B cell (primary cell): Measurements from ENCODE around the gene BRD1. TPM values are rescaled to one million over a fixed set of nuclear protein-coding genes. Genes with fewer than 3 reads are reported as not detected.
"Not testable (repeated sequence)": the region's sequence is repeated elsewhere in the genome, so short reads cannot be mapped to it uniquely, and the experiment has no call there.

Experiments
- ATAC-seq: fragments of 200-7000 bp; cut with Tn5 transposase; one replicate; pipeline ENCODE4 v1.10.0; 2021; ENCODE audit warnings: low read depth, mild to moderate bottlenecking, moderate number of reproducible peaks, moderate library complexity
- CTCF ChIA-PET: fragments of 350-600 bp; sonication (Branson Sonifier 250); formaldehyde crosslinking; loops from one replicate; lab custom pipeline; 2021; ENCODE audit warnings: antibody characterized with exemption, inconsistent platforms; lab: Charles Lee
- POLR2A ChIA-PET: fragments of 350-600 bp; sonication (Branson Sonifier 250); formaldehyde crosslinking; loops from one replicate; lab custom pipeline; 2021; ENCODE audit warnings: antibody characterized with exemption; lab: Charles Lee
- DNase-seq: peaks from one replicate; pipeline ENCODE4 v3.0.0; 2013
- H2AFZ ChIP-seq: 2 replicates; pipeline ENCODE4 v1.6.1; 2012; ENCODE audit warnings: mild to moderate bottlenecking, low read depth, low read length; ENCODE audit not compliant: insufficient read depth, poor library complexity, severe bottlenecking
- H3K27ac ChIP-seq, 2 donors: 1 replicate in 1 of 2; 2 replicates in 1 of 2; pipeline ENCODE4 v1.5.1; 2012 to 2013; ENCODE audit warnings: low read length in 2 of 2, mild to moderate bottlenecking in 2 of 2, moderate library complexity in 1 of 2
- H3K27me3 ChIP-seq, 4 experiments: fragments of 200-600 bp in 1 of 4; sonication (generic) in 1 of 4; replicated peaks in 1 of 4; 1 replicate in 2 of 4; 2 replicates in 2 of 4; pipeline versions ENCODE4 v1.6.1 to v1.7.0; 2013 to 2016; ENCODE audit warnings: low read length in 3 of 4, mild to moderate bottlenecking in 2 of 4, mixed read lengths in 1 of 4, moderate library complexity in 1 of 4; ENCODE audit not compliant: insufficient read depth in 4 of 4, control insufficient read depth in 3 of 4; ENCODE audit errors: control extremely low read depth in 1 of 4
- H3K36me3 ChIP-seq, 2 experiments: replicated peaks in 1 of 2; 1 replicate in 1 of 2; 2 replicates in 1 of 2; pipeline versions ENCODE4 v1.6.1 to v1.7.1; 2013; ENCODE audit warnings: low read length in 1 of 2; ENCODE audit not compliant: insufficient read depth in 2 of 2, control insufficient read depth in 1 of 2; ENCODE audit errors: control extremely low read depth in 1 of 2, extremely low read depth in 1 of 2
- H3K4me1 ChIP-seq, 2 donors: fragments of 200-600 bp in 1 of 2; sonication (generic) in 1 of 2; 1 replicate in 1 of 2; 2 replicates in 1 of 2; pipeline versions ENCODE4 v1.5.1 to v1.6.1; 2013 to 2017; ENCODE audit warnings: low read length in 2 of 2; ENCODE audit not compliant: control insufficient read depth in 2 of 2, insufficient read depth in 2 of 2
- H3K4me2 ChIP-seq: replicated peaks from 2 replicates; pipeline ENCODE3; 2012; ENCODE audit warnings: mild to moderate bottlenecking, low read depth, low read length; ENCODE audit not compliant: poor library complexity, severe bottlenecking
- H3K4me3 ChIP-seq, 5 experiments: fragments of 200-600 bp in 1 of 5; sonication (generic) in 1 of 5; 1 replicate in 3 of 5; 2 replicates in 2 of 5; pipeline versions ENCODE4 v1.5.1 to v1.7.0; 2011 to 2016; ENCODE audit warnings: low read length in 4 of 5, mild to moderate bottlenecking in 4 of 5, low read depth in 2 of 5, control low read depth in 1 of 5, moderate library complexity in 1 of 5; ENCODE audit not compliant: insufficient read depth in 1 of 5; ENCODE audit errors: control extremely low read depth in 1 of 5, extremely low read depth in 1 of 5
- H3K79me2 ChIP-seq: fragments of 200-600 bp; sonication (generic); one replicate; pipeline ENCODE4 v1.6.0; 2016; ENCODE audit warnings: low read length; ENCODE audit not compliant: control insufficient read depth, insufficient read depth
- H3K9ac ChIP-seq: fragments of 200-600 bp; sonication (generic); 2 replicates; pipeline ENCODE4 v1.6.1; 2017; ENCODE audit warnings: mild to moderate bottlenecking, low read length, moderate library complexity
- H3K9me3 ChIP-seq, 3 donors: one replicate each; pipeline versions ENCODE4 v1.6.1 to v1.7.1; 2013; ENCODE audit warnings: low read length in 2 of 3; ENCODE audit not compliant: control insufficient read depth in 2 of 3, insufficient read depth in 1 of 3; ENCODE audit errors: control extremely low read depth in 1 of 3
- H4K20me1 ChIP-seq: 2 replicates; pipeline ENCODE4 v1.6.0; 2012; ENCODE audit warnings: mild to moderate bottlenecking, low read length; ENCODE audit not compliant: insufficient read depth, control insufficient read depth, poor library complexity, severe bottlenecking
- H3K27ac Mint-ChIP-seq: one replicate; pipeline ENCODE4 v1.8.0; 2021; ENCODE audit warnings: mixed read lengths
- H3K27me3 Mint-ChIP-seq: one replicate; pipeline ENCODE4 v1.8.0; 2021; ENCODE audit warnings: mixed read lengths
- H3K4me1 Mint-ChIP-seq: one replicate; pipeline ENCODE4 v1.8.0; 2021; ENCODE audit warnings: mixed read lengths
- H3K4me3 Mint-ChIP-seq: one replicate; pipeline ENCODE4 v1.8.0; 2021; ENCODE audit warnings: mixed read lengths
- H3K9me3 Mint-ChIP-seq: one replicate; pipeline ENCODE4 v1.8.0; 2022; ENCODE audit warnings: mixed read lengths; ENCODE audit not compliant: insufficient read depth
- EZH2 ChIP-seq: IDR thresholded peaks from 2 replicates; pipeline ENCODE4 v1.6.1; 2012; ENCODE audit warnings: borderline replicate concordance, low read depth, mild to moderate bottlenecking, moderate library complexity, low read length; ENCODE audit not compliant: insufficient read depth, poor library complexity, severe bottlenecking
- WGBS: methylation state at CpG from one replicate; pipeline ENCODE4 v1.1.5; 2013; ENCODE audit warnings: missing lambda C conversion rate; ENCODE audit not compliant: insufficient coverage; 5-methylcytosine and 5-hydroxymethylcytosine counted together
- intact Hi-C: fragments of 100-400 bp; cut with micrococcal nuclease; formaldehyde crosslinking; loops from one replicate; pipeline ENCODE4 v1.10.0; 2022
- polyA plus RNA-seq: library from polyadenylated mRNA; depleted of rRNA; stranded (reverse); fragments of >200 nt; gene quantifications from 2 replicates; pipeline ENCODE4 v1.2.3, GENCODE V29; 2012
- total RNA-seq, 2 donors: library from RNA; stranded (reverse); fragments of 120-200 nt in 1 of 2; gene quantifications; 1 replicate in 1 of 2; 2 replicates in 1 of 2; pipeline versions ENCODE4 v1.2.3 to v1.2.4, GENCODE V29; 2013 to 2022
- TF ChIP-seq, protein P1 (sequence below): fragments of 200-600 bp; IDR thresholded peaks from one replicate; pipeline ENCODE4 v1.8.0; 2022; ENCODE audit warnings: antibody characterized with exemption, mild to moderate bottlenecking

BRD1 gene
- total and polyA plus RNA-seq, 2 donors (not counting 1 experiment from before 2014, with no cell fraction given): 16.9 to 73.3 TPM

DNA sequence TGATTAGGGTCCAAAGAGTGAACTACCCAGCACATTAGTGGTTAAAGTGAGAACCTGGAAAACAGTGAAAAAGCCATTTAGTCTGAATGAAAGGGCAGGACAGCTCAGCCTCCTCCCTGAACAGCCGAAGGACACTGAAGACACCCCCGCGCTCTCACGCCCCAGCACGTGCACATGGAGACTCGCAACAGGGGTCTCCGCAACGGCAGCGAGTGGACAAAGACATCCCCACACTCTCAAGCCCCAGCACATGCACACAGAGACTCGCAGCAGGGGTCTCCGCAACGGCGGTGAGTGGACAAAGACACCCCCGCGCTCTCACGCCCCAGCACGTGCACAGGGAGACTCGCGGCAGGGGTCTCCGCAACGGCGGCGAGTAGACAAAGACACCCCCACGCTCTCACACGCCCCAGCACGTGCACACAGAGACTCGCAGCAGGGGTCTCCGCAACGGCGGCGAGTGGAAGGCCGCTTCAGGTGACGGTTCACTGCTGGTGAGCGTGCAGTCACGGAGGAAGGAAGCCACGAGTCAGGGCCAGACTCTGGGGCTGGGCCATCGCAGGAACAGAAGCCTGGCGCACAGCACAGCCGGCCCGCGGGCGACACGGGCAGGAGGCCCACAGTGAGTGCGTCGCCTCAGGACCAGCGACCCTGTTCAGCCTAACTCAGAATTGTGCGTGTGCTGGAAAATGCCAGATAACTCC lies 43.6 kb downstream of the BRD1 start:
- no peak for DNase-seq
- Histone ChIP-seq H3K4me1 (peaks cover 3% of the 10 kb centered on the region in 2 donors), H3K27ac (no peak overlapping the region), H3K27me3 (no peaks in the 10 kb centered on the region), H3K36me3 (peaks cover 12 to 68% of the 10 kb centered on the region in 2 experiments), H3K9me3 (no peaks in the 10 kb centered on the region), H3K4me3 (no peak overlapping the region), H3K4me2 (no peak overlapping the region), H4K20me1 (peaks cover 96% of the 10 kb centered on the region), H3K79me2 (peaks cover 62% of the 10 kb centered on the region), H2AFZ (no peak overlapping the region), H3K9ac (no peak overlapping the region)
- Mint-ChIP-seq H3K27me3 (no peaks in the 10 kb centered on the region), H3K4me3 (no peak overlapping the region), H3K9me3 (no peaks in the 10 kb centered on the region), H3K4me1 (peaks cover 2% of the 10 kb centered on the region), H3K27ac (no peak overlapping the region)
- POLR2A ChIA-PET: no interaction called here
- ATAC-seq: no peak
- 97% methylated on average over 47 of the region's 47 CpGs for WGBS
- TF ChIP-seq, protein P1, sequence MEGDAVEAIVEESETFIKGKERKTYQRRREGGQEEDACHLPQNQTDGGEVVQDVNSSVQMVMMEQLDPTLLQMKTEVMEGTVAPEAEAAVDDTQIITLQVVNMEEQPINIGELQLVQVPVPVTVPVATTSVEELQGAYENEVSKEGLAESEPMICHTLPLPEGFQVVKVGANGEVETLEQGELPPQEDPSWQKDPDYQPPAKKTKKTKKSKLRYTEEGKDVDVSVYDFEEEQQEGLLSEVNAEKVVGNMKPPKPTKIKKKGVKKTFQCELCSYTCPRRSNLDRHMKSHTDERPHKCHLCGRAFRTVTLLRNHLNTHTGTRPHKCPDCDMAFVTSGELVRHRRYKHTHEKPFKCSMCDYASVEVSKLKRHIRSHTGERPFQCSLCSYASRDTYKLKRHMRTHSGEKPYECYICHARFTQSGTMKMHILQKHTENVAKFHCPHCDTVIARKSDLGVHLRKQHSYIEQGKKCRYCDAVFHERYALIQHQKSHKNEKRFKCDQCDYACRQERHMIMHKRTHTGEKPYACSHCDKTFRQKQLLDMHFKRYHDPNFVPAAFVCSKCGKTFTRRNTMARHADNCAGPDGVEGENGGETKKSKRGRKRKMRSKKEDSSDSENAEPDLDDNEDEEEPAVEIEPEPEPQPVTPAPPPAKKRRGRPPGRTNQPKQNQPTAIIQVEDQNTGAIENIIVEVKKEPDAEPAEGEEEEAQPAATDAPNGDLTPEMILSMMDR: no peak
- no peak for TF ChIP-seq EZH2
- CTCF ChIA-PET: no interaction called here
- intact Hi-C loops: no loop called here

- Mint-ChIP-seq H3K27me3 (no peaks in the 10 kb centered on the region), H3K4me3 (no peak overlapping the region), H3K4me1 (peaks cover 2% of the 10 kb centered on the region), H3K9me3 (no peaks in the 10 kb centered on the region), H3K27ac (no peak overlapping the region)
- Histone ChIP-seq H2AFZ (no peak overlapping the region), H3K36me3 (peaks cover 11 to 67% of the 10 kb centered on the region in 2 experiments), H3K4me2 (no peak overlapping the region), H3K4me3 (no peak overlapping the region), H3K27ac (no peak overlapping the region), H4K20me1 (peaks cover 96% of the 10 kb centered on the region), H3K9ac (no peak overlapping the region), H3K9me3 (no peaks in the 10 kb centered on the region), H3K4me1 (no peaks in the 10 kb centered on the region), H3K27me3 (no peaks in the 10 kb centered on the region), H3K79me2 (peaks cover 57% of the 10 kb centered on the region)
- ChIA-PET CTCF (no interaction called here), POLR2A (no interaction called here)
- ATAC-seq: no peak
- intact Hi-C loops: no loop called here
- DNase-seq: no peak
- 98% methylated on average over 26 of the region's 29 CpGs for WGBS
- TF ChIP-seq, protein P1: no peak
- no peak for TF ChIP-seq EZH2
Measured at GRCh38 chr22:49783036-49783746, 44.5 kb downstream of the BRD1 start.

- intact Hi-C loops, H3K9me3 Mint-ChIP-seq, H3K4me1 Mint-ChIP-seq, H3K27me3 Mint-ChIP-seq, H3K9ac ChIP-seq, H3K4me3 ChIP-seq, H3K4me3 Mint-ChIP-seq, POLR2A ChIA-PET, H3K27ac ChIP-seq, ATAC-seq, H3K9me3 ChIP-seq, DNase-seq, CTCF ChIA-PET, H3K27me3 ChIP-seq, H3K4me2 ChIP-seq, H3K4me1 ChIP-seq, H3K27ac Mint-ChIP-seq, H2AFZ ChIP-seq: not testable (repeated sequence)
- H4K20me1 ChIP-seq: peaks cover 96% of the 10 kb centered on the region
- peaks cover 11 to 65% of the 10 kb centered on the region in 2 experiments for H3K36me3 ChIP-seq
- H3K79me2 ChIP-seq: peaks cover 53% of the 10 kb centered on the region
- 98% methylated on average over 21 of the region's 21 CpGs for WGBS
Measured at GRCh38 chr22:49781886-49782285, 45.8 kb downstream of the BRD1 start.
